HG03354 (cell line): ENCODE measurements around the gene AARS2.
"Not testable (repeated sequence)": the region's sequence is repeated elsewhere in the genome, so short reads cannot be mapped to it uniquely, and the experiment has no call there.

Source experiments
- ATAC-seq: cut with Tn5 transposase; IDR thresholded peaks from one replicate; pipeline ENCODE4 v1.9.1; 2021; ENCODE audit warnings: mild to moderate bottlenecking; ENCODE audit not compliant: unreplicated experiment, poor library complexity, severe bottlenecking

Gene AARS2

GRCh38 chr6:44333273-44333919, 20.2 kb upstream of the AARS2 start:
- ATAC-seq = no peak

- ATAC-seq = no peak
Observed at GRCh38 chr6:44332585-44332984, 19.4 kb upstream of the AARS2 start.

GRCh38 chr6:44329858-44330257, 16.7 kb upstream of the AARS2 start:
- ATAC-seq = no peak

GRCh38 chr6:44328203-44328602, 15.1 kb upstream of the AARS2 start:
- not testable (repeated sequence) for ATAC-seq

- ATAC-seq = no peak
Observed at GRCh38 chr6:44327760-44328159, 14.6 kb upstream of the AARS2 start.

- ATAC-seq = no peak
Observed at GRCh38 chr6:44327096-44327495, 13.9 kb upstream of the AARS2 start.

GRCh38 chr6:44321210-44321609, 8.1 kb upstream of the AARS2 start:
- no peak for ATAC-seq

- not testable (repeated sequence) for ATAC-seq
Observed at GRCh38 chr6:44317136-44317631, 4.0 kb upstream of the AARS2 start.

- no peak for ATAC-seq
Observed at GRCh38 chr6:44316481-44316880, 3.3 kb upstream of the AARS2 start.

GRCh38 chr6:44315951-44316350, 2.8 kb upstream of the AARS2 start:
- no peak for ATAC-seq

- no peak for ATAC-seq
Observed at GRCh38 chr6:44315516-44315915, 2.4 kb upstream of the AARS2 start.

GRCh38 chr6:44314657-44315056, 1.5 kb upstream of the AARS2 start:
- not testable (repeated sequence) for ATAC-seq

- ATAC-seq = no peak
Observed at GRCh38 chr6:44311767-44312166, 1.4 kb downstream of the AARS2 start.

- no peak for ATAC-seq
Observed at GRCh38 chr6:44311304-44311703, 1.8 kb downstream of the AARS2 start.

GRCh38 chr6:44310241-44310640, 2.9 kb downstream of the AARS2 start:
- ATAC-seq = no peak

GRCh38 chr6:44309631-44310030, 3.5 kb downstream of the AARS2 start:
- no peak for ATAC-seq

GRCh38 chr6:44309092-44309491, 4.1 kb downstream of the AARS2 start:
- ATAC-seq = no peak

- ATAC-seq = no peak
Observed at GRCh38 chr6:44307217-44307616, 5.9 kb downstream of the AARS2 start.

- ATAC-seq = no peak
Observed at GRCh38 chr6:44306710-44307109, 6.4 kb downstream of the AARS2 start.

- ATAC-seq = no peak
Observed at GRCh38 chr6:44305200-44305725, 7.9 kb downstream of the AARS2 start.

- ATAC-seq = no peak
Observed at GRCh38 chr6:44304282-44305199, 8.6 kb downstream of the AARS2 start.
